ENCODE data around the gene BICRAL. TPM values are rescaled to one million over a fixed set of nuclear protein-coding genes. Genes with fewer than 3 reads are reported as not detected.

Gene BICRAL
- total RNA-seq, 1 donor from 2014 or later: 25.5 TPM

- no peaks in the 10 kb centered on the region for H3K36me3 Mint-ChIP-seq (ENCODE audit: low read depth)
- H3K27ac Mint-ChIP-seq: no peak within 1 kb of the TSS
- TF ChIP-seq, protein P1, sequence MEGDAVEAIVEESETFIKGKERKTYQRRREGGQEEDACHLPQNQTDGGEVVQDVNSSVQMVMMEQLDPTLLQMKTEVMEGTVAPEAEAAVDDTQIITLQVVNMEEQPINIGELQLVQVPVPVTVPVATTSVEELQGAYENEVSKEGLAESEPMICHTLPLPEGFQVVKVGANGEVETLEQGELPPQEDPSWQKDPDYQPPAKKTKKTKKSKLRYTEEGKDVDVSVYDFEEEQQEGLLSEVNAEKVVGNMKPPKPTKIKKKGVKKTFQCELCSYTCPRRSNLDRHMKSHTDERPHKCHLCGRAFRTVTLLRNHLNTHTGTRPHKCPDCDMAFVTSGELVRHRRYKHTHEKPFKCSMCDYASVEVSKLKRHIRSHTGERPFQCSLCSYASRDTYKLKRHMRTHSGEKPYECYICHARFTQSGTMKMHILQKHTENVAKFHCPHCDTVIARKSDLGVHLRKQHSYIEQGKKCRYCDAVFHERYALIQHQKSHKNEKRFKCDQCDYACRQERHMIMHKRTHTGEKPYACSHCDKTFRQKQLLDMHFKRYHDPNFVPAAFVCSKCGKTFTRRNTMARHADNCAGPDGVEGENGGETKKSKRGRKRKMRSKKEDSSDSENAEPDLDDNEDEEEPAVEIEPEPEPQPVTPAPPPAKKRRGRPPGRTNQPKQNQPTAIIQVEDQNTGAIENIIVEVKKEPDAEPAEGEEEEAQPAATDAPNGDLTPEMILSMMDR (IDR thresholded peaks at IDR 0.05): no peak
- ATAC-seq (ENCODE audit: low read depth) (peak; percentile 50), DNase-seq (no peak)
- POLR2A ChIA-PET: interaction anchor here (0.7 to 3.1 kb wide), 3 partner anchors 9 to 48 kb away, joined by 3 to 20 read pairs (median 5); partner anchors contain the start of gene CNPY3
- CTCF ChIA-PET: no interaction called here
- H3K9me3 Mint-ChIP-seq: no peaks in the 10 kb centered on the region
- no peaks in the 10 kb centered on the region for H3K27me3 Mint-ChIP-seq
- H3K4me1 Mint-ChIP-seq: peaks cover 8% of the 10 kb centered on the region
- H3K4me3 Mint-ChIP-seq: no peak within 1 kb of the TSS
- intact Hi-C loops (cut with micrococcal nuclease): no loop called here
Measured at GRCh38 chr6:42915732-42916131, 133.9 kb downstream of the BICRAL start, which contains the start of gene PTCRA. TSS of gene PTCRA (plus strand) at chr6:42916053. CDS start at chr6:42916070, 17 bp downstream.

- H3K4me1 Mint-ChIP-seq: peaks cover 7% of the 10 kb centered on the region
- no peaks in the 10 kb centered on the region for H3K36me3 Mint-ChIP-seq (ENCODE audit: low read depth)
- no peak for DNase-seq
- no peaks in the 10 kb centered on the region for H3K9me3 Mint-ChIP-seq
- no peak overlapping the region for H3K4me3 Mint-ChIP-seq
- POLR2A ChIA-PET: interaction anchor here (1.1 kb wide), 1 partner anchor 13 kb away, joined by 5 read pairs; the partner anchor contains the start of gene CNPY3
- intact Hi-C loops (cut with micrococcal nuclease): no loop called here
- ATAC-seq (ENCODE audit: low read depth): no peak
- H3K27me3 Mint-ChIP-seq: no peaks in the 10 kb centered on the region
- TF ChIP-seq, protein P1 (IDR thresholded peaks at IDR 0.05): no peak
- CTCF ChIA-PET: no interaction called here
- no peak overlapping the region for H3K27ac Mint-ChIP-seq
Measured at GRCh38 chr6:42916288-42916687, 134.4 kb downstream of the BICRAL start.

Other genes with a start within 250 kb of the BICRAL start
- gene UBR2, start 218.0 kb upstream of the BICRAL start, total RNA-seq: 34.3 and 40.8 TPM in 2 replicates
- 0.07 TPM in 1 of 2 replicates, not detected in the other for gene PRPH2, start 59.5 kb upstream of the BICRAL start, total RNA-seq
- gene TBCC, start 35.9 kb upstream of the BICRAL start, total RNA-seq: 41.5 and 41.7 TPM in 2 replicates
- 94.5 and 110 TPM in 2 replicates for gene RPL7L1, start 97.6 kb downstream of the BICRAL start, total RNA-seq
- not detected in 2 replicates for gene PTCRA, start 134.0 kb downstream of the BICRAL start, total RNA-seq
- 120 and 121 TPM in 2 replicates for gene CNPY3, start 147.4 kb downstream of the BICRAL start, total RNA-seq
- 1.7 and 2.3 TPM in 2 replicates for gene GNMT, start 178.7 kb downstream of the BICRAL start, total RNA-seq
- gene PEX6, start 197.1 kb downstream of the BICRAL start, total RNA-seq: 11.8 and 13.2 TPM in 2 replicates
- 26.7 and 26.8 TPM in 2 replicates for gene PPP2R5D, start 202.5 kb downstream of the BICRAL start, total RNA-seq
- gene MEA1, start 231.9 kb downstream of the BICRAL start, total RNA-seq: 44.4 and 48.3 TPM in 2 replicates
- 36.4 and 36.7 TPM in 2 replicates for gene KLHDC3, start 232.2 kb downstream of the BICRAL start, total RNA-seq
- 51.7 and 53.9 TPM in 2 replicates for gene RRP36, start 239.6 kb downstream of the BICRAL start, total RNA-seq

Data from activated B cell treated with CpG ODN at 0.5 μM for 24 hours (primary cell).